A172 (cell line): ENCODE results near the gene MCTP1. TPM values are rescaled to one million over a fixed set of nuclear protein-coding genes. Genes with fewer than 3 reads are reported as not detected.

ENCODE experiments used
- DNase-seq: peaks from one replicate; pipeline ENCODE4 v3.0.0-alpha.2; 2015; ENCODE audit warnings: low spot score
- total RNA-seq: library from RNA; depleted of rRNA; stranded (reverse); fragments of >200 nt; shearing (Covaris generic); gene quantifications from 2 replicates; pipeline ENCODE4 v1.2.3, GENCODE V29; 2014; rRNA removed

The MCTP1 gene
- total RNA-seq, 1 experiment from 2014 or later = 15.7 TPM

DNA sequence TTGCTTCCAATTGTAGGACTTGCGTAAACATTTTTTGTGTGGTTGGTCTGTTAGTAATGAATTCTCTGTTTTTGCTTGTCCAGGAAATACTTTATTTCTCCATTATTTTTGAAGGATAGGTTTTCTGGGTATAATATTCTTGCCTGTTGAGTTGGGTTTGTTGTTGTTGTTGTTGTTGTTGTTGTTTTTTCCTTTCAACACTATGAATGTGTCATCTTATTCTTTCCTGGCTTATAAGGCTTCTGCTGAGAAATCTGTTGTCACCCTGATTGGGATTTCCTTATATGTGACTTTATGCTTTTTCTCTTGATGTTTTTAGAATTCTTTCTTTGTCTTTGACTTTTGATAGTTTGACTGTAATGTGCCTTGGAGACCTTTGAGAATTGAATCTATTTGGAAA, 626.6 kb downstream of the MCTP1 start:
- DNase-seq = no peak

Other genes with a start within 250 kb of the MCTP1 start
- gene FAM81B, start 106.3 kb upstream of the MCTP1 start, total RNA-seq = not detected in 2 replicates